Breast epithelium (tissue), 4 donors: ENCODE measurements around the gene SLC8A3. TPM values are rescaled to one million over a fixed set of nuclear protein-coding genes. Genes with fewer than 3 reads are reported as not detected.

Source experiments
- DNase-seq, 2 donors: peaks; one replicate each; pipeline ENCODE4 v3.0.0-alpha.2; 2019; ENCODE audit warnings: low spot score in 2 of 2
- H3K27ac ChIP-seq, 2 donors: fragments of 200-600 bp; sonication (generic) in 1 of 2; one replicate each; pipeline ENCODE4 v1.5.1; 2016 to 2019; ENCODE audit warnings: mild to moderate bottlenecking in 1 of 2
- H3K27me3 ChIP-seq, 2 donors: fragments of 200-600 bp; sonication (generic) in 1 of 2; one replicate each; pipeline versions ENCODE4 v1.5.1 to v1.6.0; 2017 to 2019; ENCODE audit warnings: control low read depth in 1 of 2, mild to moderate bottlenecking in 1 of 2
- H3K36me3 ChIP-seq: fragments of 200-600 bp; one replicate; pipeline ENCODE4 v1.5.1; 2019
- H3K4me1 ChIP-seq, 2 donors: fragments of 200-600 bp; sonication (generic); one replicate each; pipeline ENCODE4 v1.5.1; 2016 to 2019; ENCODE audit warnings: control low read depth in 1 of 2
- H3K4me3 ChIP-seq, 3 donors: fragments of 200-600 bp; sonication (generic); 1 replicate in 2 of 3; 2 replicates in 1 of 3; pipeline ENCODE4 v1.5.1; 2016 to 2019; ENCODE audit warnings: mild to moderate bottlenecking in 3 of 3, moderate library complexity in 2 of 3
- H3K9me3 ChIP-seq, 2 donors: fragments of 200-600 bp; sonication (generic) in 1 of 2; one replicate each; pipeline ENCODE4 v1.5.1; 2016 to 2019; ENCODE audit warnings: control low read depth in 1 of 2
- CTCF ChIP-seq, 3 donors: fragments of 450-650 bp; IDR thresholded peaks; one replicate each; pipeline ENCODE4 v1.5.1; 2016 to 2017; ENCODE audit warnings: antibody characterized with exemption in 3 of 3, mild to moderate bottlenecking in 3 of 3, moderate library complexity in 3 of 3
- POLR2A ChIP-seq: fragments of 450-650 bp; IDR thresholded peaks from one replicate; pipeline ENCODE4 v1.6.1; 2016; ENCODE audit warnings: antibody characterized with exemption, mild to moderate bottlenecking, moderate library complexity
- POLR2AphosphoS5 ChIP-seq, 3 donors: sonication (generic); formaldehyde crosslinking; IDR thresholded peaks; one replicate each; pipeline ENCODE4 v1.6.1; 2017; ENCODE audit warnings: antibody characterized with exemption in 3 of 3
- intact Hi-C: fragments of 100-400 bp; cut with DNase I; formaldehyde crosslinking; loops from one replicate; pipeline ENCODE4 v1.15.1; 2023; ENCODE audit warnings: low total_unique reads
- total RNA-seq, 3 donors: library from RNA; depleted of rRNA; stranded (reverse); fragments of >200 nt; gene quantifications; one replicate each; pipeline ENCODE4 v1.1.0, GENCODE V29; 2016

Gene SLC8A3
- total RNA-seq, 3 donors from 2014 or later: 0.59 to 1.8 TPM; not detected in 1

- Histone ChIP-seq H3K36me3 (no peaks in the 10 kb centered on the region), H3K4me3 (no peak overlapping the region), H3K27ac (no peak overlapping the region), H3K27me3 (no peaks in the 10 kb centered on the region), H3K9me3 (no peaks in the 10 kb centered on the region), H3K4me1 (no peaks in the 10 kb centered on the region)
- intact Hi-C loops: no loop called here
- TF ChIP-seq POLR2A: no peak
- no peak for TF ChIP-seq POLR2AphosphoS5 (IDR thresholded peaks at IDR 0.05)
- no peak for TF ChIP-seq CTCF (IDR thresholded peaks at IDR 0.05)
- no peak for DNase-seq
These were observed 25.1 kb upstream of the SLC8A3 start for GRCh38 chr14:70213721-70214282.

GRCh38 chr14:70212752-70213151 lies 24.0 kb upstream of the SLC8A3 start:
- H3K36me3 ChIP-seq: no peaks in the 10 kb centered on the region
- intact Hi-C loops: no loop called here
- TF ChIP-seq CTCF (IDR thresholded peaks at IDR 0.05) (no peak), POLR2AphosphoS5 (IDR thresholded peaks at IDR 0.05) (no peak), POLR2A (no peak)

GRCh38 chr14:70208380-70208779 lies 19.6 kb upstream of the SLC8A3 start:
- Histone ChIP-seq H3K9me3 (no peaks in the 10 kb centered on the region), H3K27ac (no peak overlapping the region), H3K4me3 (no peak overlapping the region), H3K27me3 (peaks cover 0 to 14% of the 10 kb centered on the region in 2 donors), H3K4me1 (no peaks in the 10 kb centered on the region), H3K36me3 (no peaks in the 10 kb centered on the region)
- intact Hi-C loops: no loop called here
- no peak for TF ChIP-seq CTCF (IDR thresholded peaks at IDR 0.05)
- no peak for TF ChIP-seq POLR2AphosphoS5 (IDR thresholded peaks at IDR 0.05)
- TF ChIP-seq POLR2A: no peak
- DNase-seq: no peak

More at GRCh38 chr14:70212752-70213151, 24.0 kb upstream of the SLC8A3 start:
- Histone ChIP-seq H3K27ac (no peak overlapping the region), H3K27me3 (no peaks in the 10 kb centered on the region), H3K4me1 (no peaks in the 10 kb centered on the region), H3K4me3 (no peak overlapping the region), H3K9me3 (no peaks in the 10 kb centered on the region)
- DNase-seq: no peak

GRCh38 chr14:70203686-70204085 lies 14.9 kb upstream of the SLC8A3 start:
- H3K27me3 ChIP-seq: peaks cover 0 to 14% of the 10 kb centered on the region in 2 donors
- H3K4me3 ChIP-seq: no peak overlapping the region
- intact Hi-C loops: no loop called here
- H3K4me1 ChIP-seq: no peaks in the 10 kb centered on the region
- DNase-seq: no peak
- H3K27ac ChIP-seq: no peak overlapping the region
- H3K36me3 ChIP-seq: no peaks in the 10 kb centered on the region
- no peak for TF ChIP-seq POLR2A
- TF ChIP-seq POLR2AphosphoS5 (IDR thresholded peaks at IDR 0.05): no peak
- no peak for TF ChIP-seq CTCF (IDR thresholded peaks at IDR 0.05)
- no peaks in the 10 kb centered on the region for H3K9me3 ChIP-seq

GRCh38 chr14:70201994-70202393 lies 13.2 kb upstream of the SLC8A3 start:
- no peak overlapping the region for H3K4me3 ChIP-seq
- no peaks in the 10 kb centered on the region for H3K36me3 ChIP-seq
- no peak overlapping the region for H3K27ac ChIP-seq
- peaks cover 0 to 7% of the 10 kb centered on the region in 2 donors for H3K27me3 ChIP-seq
- H3K4me1 ChIP-seq: no peaks in the 10 kb centered on the region
- H3K9me3 ChIP-seq: no peaks in the 10 kb centered on the region
- intact Hi-C loops: no loop called here
- TF ChIP-seq POLR2A (no peak), POLR2AphosphoS5 (IDR thresholded peaks at IDR 0.05) (no peak), CTCF (IDR thresholded peaks at IDR 0.05) (no peak)
- no peak for DNase-seq
